ENCODE measurements around the gene CORO1C.

DNA sequence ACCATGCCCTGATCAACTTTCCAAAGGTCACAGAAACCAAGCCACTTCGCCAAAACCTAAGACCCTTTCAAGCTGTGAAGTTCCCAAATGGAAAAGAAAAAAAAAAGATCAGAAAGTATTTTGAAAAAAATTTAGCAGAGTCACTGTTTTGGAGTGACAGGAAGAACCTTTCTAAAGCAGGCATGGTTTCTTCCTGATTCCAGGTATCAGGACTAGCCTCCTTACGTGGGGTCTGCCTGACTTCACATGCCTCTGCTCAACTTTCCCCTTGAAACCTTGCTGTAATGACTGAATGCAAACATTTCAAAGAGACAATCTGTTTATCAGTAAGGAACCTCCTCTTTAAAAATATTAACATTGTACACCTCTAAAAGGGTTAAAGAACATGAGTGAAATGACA, 9.5 kb downstream of the CORO1C start:
- TF ChIP-seq, protein P1, sequence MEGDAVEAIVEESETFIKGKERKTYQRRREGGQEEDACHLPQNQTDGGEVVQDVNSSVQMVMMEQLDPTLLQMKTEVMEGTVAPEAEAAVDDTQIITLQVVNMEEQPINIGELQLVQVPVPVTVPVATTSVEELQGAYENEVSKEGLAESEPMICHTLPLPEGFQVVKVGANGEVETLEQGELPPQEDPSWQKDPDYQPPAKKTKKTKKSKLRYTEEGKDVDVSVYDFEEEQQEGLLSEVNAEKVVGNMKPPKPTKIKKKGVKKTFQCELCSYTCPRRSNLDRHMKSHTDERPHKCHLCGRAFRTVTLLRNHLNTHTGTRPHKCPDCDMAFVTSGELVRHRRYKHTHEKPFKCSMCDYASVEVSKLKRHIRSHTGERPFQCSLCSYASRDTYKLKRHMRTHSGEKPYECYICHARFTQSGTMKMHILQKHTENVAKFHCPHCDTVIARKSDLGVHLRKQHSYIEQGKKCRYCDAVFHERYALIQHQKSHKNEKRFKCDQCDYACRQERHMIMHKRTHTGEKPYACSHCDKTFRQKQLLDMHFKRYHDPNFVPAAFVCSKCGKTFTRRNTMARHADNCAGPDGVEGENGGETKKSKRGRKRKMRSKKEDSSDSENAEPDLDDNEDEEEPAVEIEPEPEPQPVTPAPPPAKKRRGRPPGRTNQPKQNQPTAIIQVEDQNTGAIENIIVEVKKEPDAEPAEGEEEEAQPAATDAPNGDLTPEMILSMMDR (IDR thresholded peaks at IDR 0.05): no peak
- no peak for TF ChIP-seq POLR2A (IDR thresholded peaks at IDR 0.05)
